KMS-11 (cell line): ENCODE results near the gene NECTIN1.

Source experiments
- H2AFZ ChIP-seq: fragments of 200-600 bp; sonication (generic); 2 replicates; pipeline ENCODE4 v1.6.1; 2016; ENCODE audit warnings: antibody characterized with exemption, mixed run types, low read depth
- H3K27ac ChIP-seq: fragments of 200-600 bp; sonication (generic); 2 replicates; pipeline ENCODE4 v1.6.1; 2016; ENCODE audit warnings: mild to moderate bottlenecking, mixed run types
- H3K27me3 ChIP-seq: fragments of 200-600 bp; sonication (generic); 2 replicates; pipeline ENCODE4 v1.6.1; 2017; ENCODE audit warnings: mild to moderate bottlenecking, low read depth, mixed run types, moderate library complexity; ENCODE audit not compliant: insufficient read depth
- H3K36me3 ChIP-seq: fragments of 200-600 bp; sonication (generic); 2 replicates; pipeline ENCODE4 v1.6.1; 2017; ENCODE audit warnings: mild to moderate bottlenecking, mixed run types; ENCODE audit not compliant: insufficient read depth
- H3K4me1 ChIP-seq: fragments of 200-600 bp; sonication (generic); 2 replicates; pipeline ENCODE4 v1.6.1; 2016; ENCODE audit warnings: mild to moderate bottlenecking, low read depth, mixed run types; ENCODE audit not compliant: poor library complexity, severe bottlenecking
- H3K4me2 ChIP-seq: fragments of 200-600 bp; sonication (generic); 2 replicates; pipeline ENCODE4 v1.7.0; 2016; ENCODE audit warnings: mild to moderate bottlenecking, mixed run types
- H3K4me3 ChIP-seq: fragments of 200-600 bp; sonication (generic); IDR thresholded peaks from 2 replicates; pipeline ENCODE4 v1.6.1; 2017; ENCODE audit warnings: low read depth, low read length, mixed read lengths; ENCODE audit not compliant: insufficient read depth
- H3K79me2 ChIP-seq: fragments of 200-600 bp; sonication (generic); 2 replicates; pipeline ENCODE4 v1.6.1; 2016; ENCODE audit warnings: low read depth, mixed run types; ENCODE audit not compliant: insufficient read depth
- H3K9ac ChIP-seq: fragments of 200-600 bp; sonication (generic); 2 replicates; pipeline ENCODE4 v1.6.1; 2016; ENCODE audit warnings: mild to moderate bottlenecking, mixed run types
- H4K20me1 ChIP-seq: fragments of 200-600 bp; sonication (generic); 2 replicates; pipeline ENCODE4 v1.6.1; 2016; ENCODE audit warnings: mild to moderate bottlenecking, mixed run types; ENCODE audit not compliant: insufficient read depth
- CTCF ChIP-seq: fragments of 200-600 bp; sonication (generic); conservative IDR thresholded peaks from 2 replicates; pipeline ENCODE4 v1.6.1; 2017; ENCODE audit warnings: low read depth, mild to moderate bottlenecking, antibody characterized with exemption, low read length, moderate library complexity, mixed read lengths

The NECTIN1 gene

GRCh38 chr11:119714189-119714588, 14.8 kb downstream of the NECTIN1 start:
- H3K4me3 ChIP-seq: no peak overlapping the region
- no peaks in the 10 kb centered on the region for H3K27me3 ChIP-seq
- H3K36me3 ChIP-seq: no peaks in the 10 kb centered on the region
- no peak overlapping the region for H3K4me2 ChIP-seq
- TF ChIP-seq CTCF: no peak
- no peaks in the 10 kb centered on the region for H4K20me1 ChIP-seq
- no peak overlapping the region for H3K27ac ChIP-seq
- no peaks in the 10 kb centered on the region; the same call in 1 of the 2 replicates for H3K79me2 ChIP-seq
- no peak overlapping the region for H2AFZ ChIP-seq
- no peaks in the 10 kb centered on the region for H3K4me1 ChIP-seq
- no peak overlapping the region for H3K9ac ChIP-seq

- H3K4me3 ChIP-seq: no peak overlapping the region
- H3K27me3 ChIP-seq: no peaks in the 10 kb centered on the region
- H3K4me2 ChIP-seq: no peak overlapping the region
Measured at GRCh38 chr11:119713359-119714040, 15.5 kb downstream of the NECTIN1 start.

DNA sequence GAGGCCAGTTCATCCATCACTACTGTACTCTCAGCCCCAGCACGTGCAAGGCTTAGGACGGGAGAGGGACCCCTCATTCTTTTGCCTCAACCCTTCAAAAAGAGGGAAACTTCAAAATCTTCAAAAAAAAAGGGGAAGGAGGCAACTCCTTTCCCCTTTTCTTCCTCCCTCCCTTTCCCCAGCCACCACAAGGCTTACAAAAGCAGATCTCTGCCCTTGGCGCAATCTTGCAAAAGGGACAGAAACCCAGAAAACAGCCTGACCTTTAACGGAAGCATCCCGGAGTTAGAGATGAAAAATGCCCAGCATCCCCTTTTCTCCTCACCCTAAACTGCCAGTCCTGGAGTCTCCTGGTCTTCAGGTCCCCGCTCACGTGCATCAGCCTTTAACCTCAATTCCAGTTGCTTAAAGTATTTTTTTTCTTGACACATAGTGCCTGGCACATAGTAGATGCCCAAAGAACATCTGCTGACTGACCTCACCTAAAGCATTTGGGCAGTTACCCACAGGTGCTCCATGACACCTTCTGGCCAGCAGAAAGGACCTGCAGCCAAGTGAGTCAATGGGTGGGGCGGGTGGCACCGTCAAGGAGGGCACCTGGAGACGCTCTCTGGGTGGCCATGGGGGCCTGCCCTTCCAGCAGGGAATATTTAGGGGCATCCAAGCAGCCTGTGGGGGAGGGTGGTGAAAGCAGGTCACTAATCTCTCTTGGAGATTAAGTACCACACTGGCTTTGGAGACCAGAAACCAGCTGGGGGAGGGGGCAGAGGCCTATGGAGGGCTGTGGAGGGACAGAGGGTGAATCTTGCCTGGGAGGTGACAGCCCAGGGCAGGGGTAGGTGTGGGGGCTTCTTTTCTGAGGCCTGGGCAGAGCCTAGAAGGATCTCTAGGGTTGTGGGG, 16.3 kb downstream of the NECTIN1 start:
- no peak for TF ChIP-seq CTCF
- Histone ChIP-seq H3K36me3 (no peaks in the 10 kb centered on the region), H2AFZ (no peak overlapping the region), H3K4me3 (no peak overlapping the region), H3K4me1 (no peaks in the 10 kb centered on the region), H3K27ac (no peak overlapping the region), H3K27me3 (no peaks in the 10 kb centered on the region), H3K4me2 (no peak overlapping the region), H3K9ac (no peak overlapping the region), H3K79me2 (no peaks in the 10 kb centered on the region), H4K20me1 (no peaks in the 10 kb centered on the region)

More at GRCh38 chr11:119713359-119714040, 15.5 kb downstream of the NECTIN1 start:
- TF ChIP-seq CTCF: no peak
- Histone ChIP-seq H4K20me1 (no peaks in the 10 kb centered on the region), H3K4me1 (no peaks in the 10 kb centered on the region), H3K79me2 (no peaks in the 10 kb centered on the region; the same call in 1 of the 2 replicates), H2AFZ (no peak overlapping the region), H3K27ac (no peak overlapping the region), H3K9ac (no peak overlapping the region), H3K36me3 (no peaks in the 10 kb centered on the region)

DNA sequence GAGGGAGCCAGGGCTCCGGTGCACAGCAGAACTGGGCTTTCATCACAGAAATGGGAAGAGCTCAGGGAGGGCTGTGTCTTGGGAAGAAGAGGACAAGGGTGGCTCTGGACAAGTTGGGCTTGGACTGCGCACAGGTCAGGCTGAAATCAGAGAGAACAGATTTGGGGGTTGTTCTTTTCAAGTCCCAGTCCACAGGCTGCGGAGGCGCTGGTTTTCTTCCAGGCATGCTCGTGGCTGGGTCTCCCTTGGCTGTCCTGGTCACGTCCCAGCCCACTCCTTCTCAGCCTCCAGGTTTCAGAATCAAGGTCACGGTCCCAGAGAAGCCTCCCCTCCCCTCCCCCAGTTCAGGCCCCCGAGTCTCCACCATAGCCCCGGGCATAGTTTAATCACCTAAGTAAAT, 17.0 kb downstream of the NECTIN1 start:
- H3K27ac ChIP-seq: no peak overlapping the region
- TF ChIP-seq CTCF: no peak
- no peaks in the 10 kb centered on the region for H4K20me1 ChIP-seq

More for the DNA sequence above, 17.0 kb downstream of the NECTIN1 start:
- no peak overlapping the region for H3K4me3 ChIP-seq
- no peaks in the 10 kb centered on the region for H3K79me2 ChIP-seq
- H3K9ac ChIP-seq: no peak overlapping the region
- no peaks in the 10 kb centered on the region for H3K36me3 ChIP-seq
- no peaks in the 10 kb centered on the region for H3K27me3 ChIP-seq
- H3K4me2 ChIP-seq: no peak overlapping the region
- H2AFZ ChIP-seq: no peak overlapping the region
- no peaks in the 10 kb centered on the region for H3K4me1 ChIP-seq
